NK-92 (cell line): ENCODE results near the gene CTDNEP1.

Experiments
- DNase-seq: peaks from one replicate; lab custom pipeline; 2025; ENCODE audit not compliant: unreplicated experiment; lab: John Stamatoyannopoulos, UW

The CTDNEP1 gene

DNA sequence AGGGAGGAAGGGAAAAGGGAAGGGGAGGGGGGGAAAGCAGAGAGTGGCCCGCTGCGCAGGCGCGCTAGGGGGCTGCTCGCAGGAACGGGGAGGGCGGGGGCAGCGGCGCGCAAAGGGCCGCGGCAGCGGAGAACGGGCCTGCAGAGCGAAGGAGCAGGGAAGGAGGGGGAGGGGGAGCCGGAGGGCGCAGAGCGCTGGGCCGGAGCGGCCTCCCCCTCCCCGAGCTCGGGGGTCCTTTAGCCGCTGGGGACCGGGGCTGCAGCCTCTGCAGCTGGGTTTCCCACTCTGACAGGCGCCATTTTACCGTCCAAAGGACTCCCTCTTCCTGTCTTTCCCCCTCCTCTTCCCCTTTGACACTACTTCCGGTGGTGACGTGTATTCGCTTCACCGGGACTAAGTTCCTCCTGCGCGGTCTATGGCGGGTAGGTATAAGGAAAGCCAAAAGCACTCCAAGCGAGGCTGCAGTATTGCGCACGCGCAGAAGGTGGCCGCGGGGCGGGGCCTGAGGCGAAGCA, at the start of gene CTDNEP1:
CTDNEP1 (minus strand) TSS at position 74 of the 515 bp plus-strand sequence. CDS start 438 bp downstream, outside the sequence.
- peak; percentile 84 for DNase-seq

GRCh38 chr17:7296189-7296861, 44.8 kb upstream of the CTDNEP1 start:
- no peak for DNase-seq

DNA sequence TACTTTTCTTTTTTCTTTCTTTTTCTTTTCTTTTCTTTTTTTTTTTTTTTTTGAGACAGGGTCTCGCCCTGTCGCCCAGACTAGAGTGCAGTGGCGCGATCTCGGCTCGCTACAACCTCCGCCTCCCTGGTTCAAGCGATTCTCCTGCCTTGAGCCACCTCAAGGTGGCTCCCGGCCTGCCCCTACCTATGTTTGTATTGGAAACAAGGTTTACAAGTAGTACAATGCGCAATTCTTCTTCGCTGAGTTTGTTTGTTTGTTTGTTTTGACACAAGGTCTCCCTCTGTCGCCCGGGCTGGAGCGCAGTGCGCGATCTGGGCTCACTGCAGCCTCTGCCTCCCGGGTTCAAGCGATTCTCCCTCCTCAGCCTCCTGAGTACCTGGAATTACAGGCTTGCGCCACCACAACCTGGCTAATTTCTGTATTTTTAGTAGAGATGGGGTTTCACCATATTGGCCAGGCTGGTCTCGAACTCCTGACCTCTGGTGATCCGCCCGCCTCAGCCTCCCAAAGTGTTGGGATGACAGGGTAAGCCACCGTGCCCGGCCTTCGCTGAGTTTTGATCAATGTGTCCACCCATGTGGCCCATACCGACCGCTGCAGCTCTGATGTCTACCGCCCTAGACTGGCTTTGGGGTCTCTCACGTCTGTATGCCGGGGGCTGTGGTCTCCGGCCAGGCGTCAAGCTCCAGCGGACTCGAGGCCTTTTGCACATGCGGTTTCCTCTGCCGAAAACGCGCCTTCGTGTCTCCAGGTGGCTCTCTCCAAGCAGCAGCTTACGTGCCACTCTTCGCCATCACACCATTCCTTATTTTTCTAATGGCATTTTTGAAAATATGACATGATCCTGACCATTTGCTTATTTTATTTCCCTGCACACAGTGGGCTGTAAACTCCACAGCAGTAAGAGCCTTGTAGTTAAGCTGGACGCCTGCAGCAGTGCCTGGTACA, 44.0 kb upstream of the CTDNEP1 start:
- DNase-seq = no peak

- DNase-seq = no peak
Observed at GRCh38 chr17:7294614-7295153, 43.1 kb upstream of the CTDNEP1 start, which contains the start of gene YBX2. Gene YBX2 (minus strand): TSS chr17:7294639. CDS start chr17:7294500, 139 bp downstream.

GRCh38 chr17:7293816-7294613, 42.5 kb upstream of the CTDNEP1 start:
- no peak for DNase-seq

GRCh38 chr17:7293159-7293558, 41.6 kb upstream of the CTDNEP1 start:
- no peak for DNase-seq

- no peak for DNase-seq
Observed at GRCh38 chr17:7292729-7293128, 41.2 kb upstream of the CTDNEP1 start.

DNA sequence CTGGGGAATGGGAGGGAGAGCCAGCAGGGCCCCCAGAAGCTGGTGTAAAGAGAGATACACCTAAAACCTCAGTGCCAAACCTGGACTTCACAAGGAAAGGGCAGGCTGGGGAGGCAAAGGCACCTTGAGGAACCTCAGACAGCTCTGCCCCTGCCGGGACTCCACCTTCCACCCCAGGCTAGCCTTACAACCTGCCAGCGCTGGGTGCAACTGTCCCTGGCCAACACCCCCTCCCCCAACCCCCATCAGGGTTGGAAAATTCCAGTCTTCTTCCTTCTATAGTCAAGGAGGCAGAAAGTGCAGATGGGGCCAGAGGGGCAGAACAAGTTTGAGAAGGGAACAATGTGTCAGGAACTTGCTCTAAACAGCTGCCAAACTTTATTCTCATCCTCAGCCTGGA, 40.7 kb upstream of the CTDNEP1 start:
- no peak for DNase-seq

DNA sequence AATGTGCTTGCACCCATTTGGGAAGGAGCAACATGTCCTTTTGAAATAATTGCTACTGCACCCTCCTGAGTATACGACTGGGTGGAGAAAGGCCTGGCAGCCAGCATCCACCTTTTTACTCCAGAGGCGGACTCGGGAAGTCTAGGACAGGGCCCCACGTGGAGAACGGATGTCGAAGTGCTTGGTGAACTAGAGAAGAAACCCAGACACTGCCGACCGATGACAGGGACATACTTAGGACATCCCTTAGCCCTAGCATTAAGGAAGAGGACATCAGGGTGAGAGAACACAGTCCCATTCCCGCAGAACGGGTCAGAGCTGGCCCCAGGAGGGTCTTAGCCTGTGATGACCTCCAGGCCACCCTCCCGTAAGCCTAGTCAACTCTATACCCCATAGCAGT, 39.2 kb upstream of the CTDNEP1 start:
- DNase-seq = no peak

GRCh38 chr17:7290166-7290565, 38.6 kb upstream of the CTDNEP1 start:
- no peak for DNase-seq

DNA sequence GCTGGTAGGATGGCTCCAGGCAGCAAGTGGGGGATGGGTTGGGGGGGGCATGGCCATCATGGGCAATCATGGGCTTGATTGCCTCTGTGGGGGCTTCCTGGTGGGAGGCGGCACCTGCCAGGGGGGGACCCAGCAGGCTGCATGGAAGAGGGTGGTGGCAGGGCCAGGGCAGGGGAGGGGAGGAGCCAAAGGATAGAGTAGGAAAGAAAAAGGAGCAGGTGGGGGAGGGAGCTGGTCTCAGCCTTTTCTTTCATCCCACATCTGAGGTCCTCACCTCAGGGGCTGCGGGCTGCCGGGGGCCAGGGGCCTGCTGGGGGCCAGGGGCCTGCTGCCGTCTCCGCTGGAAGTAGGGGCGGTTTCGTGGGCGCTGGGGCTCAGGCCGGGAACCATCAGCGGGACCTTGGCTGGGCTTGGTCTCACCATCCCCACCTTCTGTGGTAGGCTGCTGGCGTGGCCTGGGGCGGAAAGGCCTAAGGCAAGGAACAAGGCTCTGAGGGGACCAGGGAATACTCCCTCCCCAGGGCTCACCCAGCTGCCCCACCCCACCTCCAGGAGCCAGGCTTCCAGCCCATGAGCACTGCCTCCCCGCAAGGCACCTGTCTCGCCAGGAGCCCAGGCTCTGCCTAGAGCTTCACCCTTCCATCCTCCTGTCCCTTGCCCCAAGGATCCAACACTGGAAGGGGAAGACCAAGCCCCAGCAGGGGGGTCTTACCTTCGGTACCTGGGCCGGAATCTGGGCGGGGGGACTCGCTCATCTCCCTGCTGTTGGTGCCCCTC, 37.9 kb upstream of the CTDNEP1 start:
- no peak for DNase-seq

- DNase-seq = no peak
Observed at GRCh38 chr17:7285679-7286078, 34.1 kb upstream of the CTDNEP1 start.

DNA sequence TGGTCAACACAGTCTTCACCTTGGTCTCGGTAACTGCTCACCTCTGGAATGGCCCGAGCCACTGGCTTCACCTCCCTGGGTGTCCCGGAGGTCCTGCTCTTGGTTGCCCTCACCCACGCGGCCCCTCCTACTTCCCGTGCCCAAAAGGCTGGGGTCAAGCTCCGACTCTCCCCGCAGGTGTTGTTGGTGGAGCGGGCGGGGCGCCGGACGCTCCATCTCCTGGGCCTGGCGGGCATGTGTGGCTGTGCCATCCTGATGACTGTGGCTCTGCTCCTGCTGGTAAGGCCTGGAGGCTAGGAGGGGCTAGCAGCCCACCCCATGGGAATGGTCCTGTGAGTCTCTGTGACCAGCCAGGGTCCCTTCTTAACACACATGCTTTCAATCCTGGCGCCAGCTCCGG, 33.4 kb upstream of the CTDNEP1 start:
- DNase-seq = no peak

GRCh38 chr17:7283471-7284216, 32.1 kb upstream of the CTDNEP1 start:
- no peak for DNase-seq

GRCh38 chr17:7282752-7283321, 31.3 kb upstream of the CTDNEP1 start:
- DNase-seq = no peak

DNA sequence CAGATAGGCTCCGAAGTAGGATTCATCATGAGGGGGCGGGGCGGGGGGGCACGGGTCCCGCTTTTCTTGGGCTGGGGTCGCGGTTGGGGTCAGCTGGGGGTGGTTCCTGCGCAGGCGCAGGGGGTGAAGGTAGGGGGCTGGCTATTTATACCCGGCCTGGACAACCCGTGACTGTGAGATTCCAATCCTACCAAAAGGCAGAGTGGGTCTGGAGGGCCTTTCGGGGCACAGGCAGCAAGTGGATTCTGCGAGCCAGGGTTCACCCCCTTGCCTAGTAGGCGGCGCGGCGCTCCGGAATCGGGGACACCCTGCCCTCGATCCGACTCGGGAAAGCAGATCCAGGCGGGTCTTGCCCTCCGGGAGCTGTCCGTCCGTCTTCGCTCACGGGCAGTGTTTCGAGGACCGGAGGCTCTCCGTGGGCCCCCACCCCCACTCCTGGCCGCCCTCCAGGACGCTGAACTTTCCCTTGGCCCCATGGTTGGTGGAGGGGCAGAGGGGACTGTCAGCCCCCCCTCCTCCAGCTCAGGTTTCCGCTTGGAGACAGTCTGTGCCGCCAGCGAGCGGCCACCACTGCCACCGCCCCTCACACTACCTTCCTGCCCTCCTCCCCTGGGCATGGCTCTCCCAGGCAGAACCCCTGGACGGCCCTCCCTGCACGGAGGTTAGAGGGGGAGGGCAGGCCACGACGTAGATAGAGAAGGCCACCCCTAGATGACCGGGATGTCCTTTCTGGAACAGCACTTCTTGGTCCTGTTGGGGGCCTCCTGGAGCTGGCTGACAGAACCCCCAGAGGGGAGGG, 30.6 kb upstream of the CTDNEP1 start:
- DNase-seq = no peak

DNA sequence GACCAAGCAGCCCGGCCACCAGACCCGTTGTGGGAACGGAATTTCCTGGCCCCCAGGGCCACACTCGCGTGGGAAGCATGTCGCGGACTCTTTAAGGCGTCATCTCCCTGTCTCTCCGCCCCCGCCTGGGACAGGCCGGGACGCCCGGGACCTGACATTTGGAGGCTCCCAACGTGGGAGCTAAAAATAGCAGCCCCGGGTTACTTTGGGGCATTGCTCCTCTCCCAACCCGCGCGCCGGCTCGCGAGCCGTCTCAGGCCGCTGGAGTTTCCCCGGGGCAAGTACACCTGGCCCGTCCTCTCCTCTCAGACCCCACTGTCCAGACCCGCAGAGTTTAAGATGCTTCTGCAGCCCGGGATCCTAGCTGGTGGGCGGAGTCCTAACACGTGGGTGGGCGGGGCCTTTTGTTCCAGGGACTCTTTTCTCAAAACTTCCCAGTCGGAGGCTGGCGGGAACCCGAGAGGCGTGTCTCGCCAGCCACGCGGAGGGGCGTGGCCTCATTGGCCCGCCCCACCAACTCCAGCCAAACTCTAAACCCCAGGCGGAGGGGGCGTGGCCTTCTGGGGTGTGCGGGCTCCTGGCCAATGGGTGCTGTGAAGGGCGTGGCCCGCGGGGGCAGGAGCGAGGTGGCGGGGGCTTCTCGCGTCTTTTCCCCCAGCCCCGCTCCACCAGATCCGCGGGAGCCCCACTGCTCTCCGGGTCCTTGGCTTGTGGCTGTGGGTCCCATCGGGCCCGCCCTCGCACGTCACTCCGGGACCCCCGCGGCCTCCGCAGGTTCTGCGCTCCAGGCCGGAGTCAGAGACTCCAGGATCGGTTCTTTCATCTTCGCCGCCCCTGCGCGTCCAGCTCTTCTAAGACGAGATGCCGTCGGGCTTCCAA, 29.8 kb upstream of the CTDNEP1 start, which contains the start of gene SLC2A4:
SLC2A4 (plus strand) TSS at position 645 of the 879 bp plus-strand sequence; CDS start at position 862, 217 bp downstream.
- DNase-seq = no peak
